ENCODE results near the gene PRRX2.

DNA sequence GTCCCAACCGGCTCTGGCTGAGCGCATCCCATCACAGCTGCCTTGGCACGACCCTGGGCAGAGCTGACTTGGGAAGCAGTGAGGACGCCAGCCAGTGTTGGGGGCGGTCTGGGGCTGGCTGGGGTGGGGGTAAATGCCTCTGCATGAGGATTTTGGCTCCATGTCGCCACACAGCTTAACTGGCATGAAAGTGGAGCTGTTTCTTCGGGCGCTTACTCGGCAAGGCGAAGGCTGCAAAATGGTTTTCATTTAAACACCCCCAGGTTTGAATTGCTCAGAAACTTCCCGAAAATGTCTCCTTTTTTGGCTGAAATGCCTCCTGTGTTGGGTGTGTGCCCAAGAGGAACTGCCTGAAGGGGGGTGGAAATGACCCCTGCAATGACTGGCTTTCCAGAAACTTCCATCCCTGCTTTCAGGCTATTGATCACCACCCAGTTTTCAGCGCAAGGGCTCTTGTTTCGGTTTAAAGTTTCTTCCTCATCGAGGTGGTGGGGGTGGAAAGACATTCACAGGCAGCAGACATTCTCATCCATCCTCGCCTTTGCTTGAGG, 49.1 kb downstream of the PRRX2 start:
- TF ChIP-seq, protein P1, sequence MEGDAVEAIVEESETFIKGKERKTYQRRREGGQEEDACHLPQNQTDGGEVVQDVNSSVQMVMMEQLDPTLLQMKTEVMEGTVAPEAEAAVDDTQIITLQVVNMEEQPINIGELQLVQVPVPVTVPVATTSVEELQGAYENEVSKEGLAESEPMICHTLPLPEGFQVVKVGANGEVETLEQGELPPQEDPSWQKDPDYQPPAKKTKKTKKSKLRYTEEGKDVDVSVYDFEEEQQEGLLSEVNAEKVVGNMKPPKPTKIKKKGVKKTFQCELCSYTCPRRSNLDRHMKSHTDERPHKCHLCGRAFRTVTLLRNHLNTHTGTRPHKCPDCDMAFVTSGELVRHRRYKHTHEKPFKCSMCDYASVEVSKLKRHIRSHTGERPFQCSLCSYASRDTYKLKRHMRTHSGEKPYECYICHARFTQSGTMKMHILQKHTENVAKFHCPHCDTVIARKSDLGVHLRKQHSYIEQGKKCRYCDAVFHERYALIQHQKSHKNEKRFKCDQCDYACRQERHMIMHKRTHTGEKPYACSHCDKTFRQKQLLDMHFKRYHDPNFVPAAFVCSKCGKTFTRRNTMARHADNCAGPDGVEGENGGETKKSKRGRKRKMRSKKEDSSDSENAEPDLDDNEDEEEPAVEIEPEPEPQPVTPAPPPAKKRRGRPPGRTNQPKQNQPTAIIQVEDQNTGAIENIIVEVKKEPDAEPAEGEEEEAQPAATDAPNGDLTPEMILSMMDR (IDR thresholded peaks at IDR 0.05; ENCODE audit: poor library complexity) = no peak
- no peak for TF ChIP-seq EZH2phosphoT487 (IDR thresholded peaks at IDR 0.05; ENCODE audit: low read depth, severe bottlenecking, unreplicated experiment)
